Thyroid gland (tissue), 4 donors: ENCODE results near the gene URM1.

Experiments
- CTCF ChIP-seq, 6 experiments: fragments of 200-600 bp in 3 of 6; fragments of 450-650 bp in 3 of 6; sonication (generic) in 3 of 6; IDR thresholded peaks; one replicate each; pipeline ENCODE4 v1.5.1; 2016 to 2019; ENCODE audit warnings: antibody characterized with exemption in 6 of 6, mild to moderate bottlenecking in 2 of 6, inconsistent platforms in 1 of 6, moderate library complexity in 1 of 6
- POLR2A ChIP-seq, 2 donors: fragments of 450-650 bp; IDR thresholded peaks; one replicate each; pipeline ENCODE4 v1.6.1; 2017; ENCODE audit warnings: antibody characterized with exemption in 2 of 2, mild to moderate bottlenecking in 2 of 2, moderate library complexity in 1 of 2

- TF ChIP-seq POLR2A (IDR thresholded peaks at IDR 0.05) (no peak), CTCF (IDR thresholded peaks at IDR 0.05) (no peak)
These were observed 14.6 kb downstream of the URM1 start for GRCh38 chr9:128385496-128386460.
